IMR-90 (cell line): ENCODE data around the gene ABHD12B.

Experiments used
- BHLHE40 ChIP-seq: fragments of 150-350 bp; IDR thresholded peaks from 2 replicates; pipeline ENCODE4 v1.6.1; 2016; ENCODE audit warnings: mild to moderate bottlenecking, low read depth, low read length
- POLR2A ChIP-seq: IDR thresholded peaks from 2 replicates; pipeline ENCODE4 v1.6.1; 2012; ENCODE audit warnings: mild to moderate bottlenecking, low read depth, low read length
- RAD21 ChIP-seq: IDR thresholded peaks from 2 replicates; pipeline ENCODE4 v1.6.1; 2012; ENCODE audit warnings: low read length, improper control_type of control experiment
- TF ChIP-seq, protein P1 (sequence below): conservative IDR thresholded peaks from 2 replicates; pipeline ENCODE4 v1.5.1; 2012; ENCODE audit warnings: mild to moderate bottlenecking, low read depth, low read length, improper control_type of control experiment
- TF ChIP-seq, protein P2 (sequence below): fragments of 150-350 bp; IDR thresholded peaks from 2 replicates; pipeline ENCODE4 v1.6.1; 2016; ENCODE audit warnings: low read depth, mild to moderate bottlenecking, low read length, moderate library complexity, borderline replicate concordance

DNA sequence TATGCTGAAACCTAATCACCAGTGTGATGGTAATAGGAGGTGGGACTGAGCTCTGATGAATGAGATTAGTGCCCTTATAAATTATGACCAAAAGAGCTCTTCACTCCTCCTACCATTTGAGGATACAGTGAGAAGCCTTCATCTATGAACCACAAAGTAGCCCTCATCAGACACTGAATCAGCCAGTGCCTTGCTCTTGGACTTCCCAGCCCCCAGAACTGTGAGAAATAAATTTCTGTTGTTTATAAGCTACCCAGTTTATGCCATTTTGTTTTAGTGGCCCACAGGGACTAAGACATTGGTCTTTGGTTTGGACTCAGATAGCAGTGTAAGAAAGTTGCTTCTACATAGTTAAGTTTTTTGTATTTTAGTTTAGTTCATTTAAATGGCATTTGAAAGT is 32.9 kb downstream of the ABHD12B start:
- TF ChIP-seq, protein P1, sequence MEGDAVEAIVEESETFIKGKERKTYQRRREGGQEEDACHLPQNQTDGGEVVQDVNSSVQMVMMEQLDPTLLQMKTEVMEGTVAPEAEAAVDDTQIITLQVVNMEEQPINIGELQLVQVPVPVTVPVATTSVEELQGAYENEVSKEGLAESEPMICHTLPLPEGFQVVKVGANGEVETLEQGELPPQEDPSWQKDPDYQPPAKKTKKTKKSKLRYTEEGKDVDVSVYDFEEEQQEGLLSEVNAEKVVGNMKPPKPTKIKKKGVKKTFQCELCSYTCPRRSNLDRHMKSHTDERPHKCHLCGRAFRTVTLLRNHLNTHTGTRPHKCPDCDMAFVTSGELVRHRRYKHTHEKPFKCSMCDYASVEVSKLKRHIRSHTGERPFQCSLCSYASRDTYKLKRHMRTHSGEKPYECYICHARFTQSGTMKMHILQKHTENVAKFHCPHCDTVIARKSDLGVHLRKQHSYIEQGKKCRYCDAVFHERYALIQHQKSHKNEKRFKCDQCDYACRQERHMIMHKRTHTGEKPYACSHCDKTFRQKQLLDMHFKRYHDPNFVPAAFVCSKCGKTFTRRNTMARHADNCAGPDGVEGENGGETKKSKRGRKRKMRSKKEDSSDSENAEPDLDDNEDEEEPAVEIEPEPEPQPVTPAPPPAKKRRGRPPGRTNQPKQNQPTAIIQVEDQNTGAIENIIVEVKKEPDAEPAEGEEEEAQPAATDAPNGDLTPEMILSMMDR: no peak
- TF ChIP-seq RAD21: no peak
- TF ChIP-seq, protein P2, sequence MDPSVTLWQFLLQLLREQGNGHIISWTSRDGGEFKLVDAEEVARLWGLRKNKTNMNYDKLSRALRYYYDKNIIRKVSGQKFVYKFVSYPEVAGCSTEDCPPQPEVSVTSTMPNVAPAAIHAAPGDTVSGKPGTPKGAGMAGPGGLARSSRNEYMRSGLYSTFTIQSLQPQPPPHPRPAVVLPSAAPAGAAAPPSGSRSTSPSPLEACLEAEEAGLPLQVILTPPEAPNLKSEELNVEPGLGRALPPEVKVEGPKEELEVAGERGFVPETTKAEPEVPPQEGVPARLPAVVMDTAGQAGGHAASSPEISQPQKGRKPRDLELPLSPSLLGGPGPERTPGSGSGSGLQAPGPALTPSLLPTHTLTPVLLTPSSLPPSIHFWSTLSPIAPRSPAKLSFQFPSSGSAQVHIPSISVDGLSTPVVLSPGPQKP: no peak
- no peak for TF ChIP-seq BHLHE40
- no peak for TF ChIP-seq POLR2A
